ENCODE measurements around the gene SPDYE3.
"Not testable (repeated sequence)": the region's sequence is repeated elsewhere in the genome, so short reads cannot be mapped to it uniquely, and the experiment has no call there.

The SPDYE3 gene

DNA sequence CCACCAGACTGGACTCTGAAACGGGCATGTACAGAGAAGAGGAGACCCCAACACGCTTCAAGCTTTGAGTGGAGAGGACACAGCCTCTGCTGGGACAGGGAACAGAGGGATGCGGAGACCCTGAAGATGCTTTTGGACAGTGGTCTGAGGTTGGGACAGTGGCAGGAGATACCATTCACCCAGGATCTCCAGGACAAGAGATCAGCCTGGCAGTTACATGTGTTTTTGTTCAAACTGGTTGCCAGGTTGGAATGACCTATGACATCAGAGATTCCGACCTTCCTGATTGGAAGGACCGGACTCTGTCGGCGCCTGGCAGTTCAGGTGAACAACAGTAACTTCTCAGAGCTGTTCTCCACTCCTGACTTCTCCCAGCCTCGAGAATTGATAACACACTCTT lies at the start of gene SPDYE3:
Gene SPDYE3, plus strand, starts transcription at position 301 of the 400 bp plus-strand sequence. CDS start 184 bp downstream, outside the sequence.
- not testable (repeated sequence) for FAIRE-seq

GRCh38 chr7:100259984-100260383 lies 47.5 kb upstream of the SPDYE3 start:
- FAIRE-seq, result not testable (repeated sequence)

DNA sequence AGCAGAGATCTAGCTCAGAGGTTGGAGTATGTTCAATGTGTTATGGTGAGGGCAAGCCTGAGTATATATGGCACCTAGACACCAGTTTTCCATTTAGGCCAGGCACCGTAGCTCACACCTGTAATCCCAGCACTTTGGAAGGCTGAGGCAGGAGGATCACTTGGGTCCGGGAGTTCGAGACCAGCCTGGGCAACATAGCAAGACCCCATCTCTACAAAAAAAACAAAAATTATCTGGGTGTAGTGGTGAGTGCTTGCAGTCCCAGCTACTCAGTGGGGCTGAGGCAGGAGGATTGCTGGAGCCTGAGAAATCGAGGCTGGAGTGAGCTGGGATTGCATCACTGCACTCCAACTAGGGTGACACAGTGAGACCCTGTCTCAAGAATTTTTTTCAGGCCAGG lies 44.6 kb upstream of the SPDYE3 start:
- not testable (repeated sequence) for FAIRE-seq

DNA sequence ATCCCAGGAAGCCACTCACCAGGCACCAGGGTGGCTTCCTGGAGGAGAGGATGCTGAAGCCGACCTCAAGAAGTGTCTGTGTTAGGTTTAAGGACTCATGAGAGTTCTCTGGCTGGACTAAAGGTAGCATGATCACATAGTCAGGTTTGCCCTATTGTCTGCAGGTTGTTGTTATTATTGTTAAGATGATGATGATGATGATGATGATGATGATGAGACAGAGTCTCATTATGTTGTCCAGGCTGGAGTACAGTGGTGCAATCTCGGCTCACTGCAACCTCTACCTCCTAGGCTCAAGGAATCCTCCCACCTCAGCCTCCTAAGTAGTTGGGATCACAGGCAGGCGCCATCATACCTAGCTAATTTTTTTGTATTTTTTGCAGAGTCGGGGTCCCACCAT lies 43.3 kb upstream of the SPDYE3 start:
- FAIRE-seq, result not testable (repeated sequence)

DNA sequence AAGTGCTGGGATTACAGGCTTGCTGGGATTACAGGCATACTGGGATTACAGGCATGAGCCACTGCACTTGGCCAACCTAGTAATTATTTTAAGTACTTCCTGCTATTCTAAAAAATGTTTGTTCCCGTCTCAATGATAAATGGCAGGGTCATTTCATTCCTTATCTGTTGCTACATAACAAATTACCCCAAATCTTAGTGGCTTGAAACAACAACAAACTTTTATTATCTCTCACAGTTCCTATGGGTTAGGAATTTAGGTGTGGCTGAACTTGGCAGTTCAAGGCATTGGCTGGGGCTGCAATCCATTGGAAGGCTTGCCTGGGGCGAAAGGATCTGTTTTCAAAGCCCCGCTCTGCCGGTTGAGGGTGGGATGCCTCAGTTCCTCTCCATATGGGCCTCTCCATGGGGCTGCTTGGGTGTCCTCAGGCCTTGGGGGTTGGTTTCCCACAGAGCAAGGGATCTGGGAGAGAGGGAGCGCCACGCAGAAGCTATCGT lies 42.8 kb upstream of the SPDYE3 start:
- FAIRE-seq, result not testable (repeated sequence)

- not testable (repeated sequence) for FAIRE-seq
Measured at GRCh38 chr7:100265851-100266250, 41.7 kb upstream of the SPDYE3 start.

DNA sequence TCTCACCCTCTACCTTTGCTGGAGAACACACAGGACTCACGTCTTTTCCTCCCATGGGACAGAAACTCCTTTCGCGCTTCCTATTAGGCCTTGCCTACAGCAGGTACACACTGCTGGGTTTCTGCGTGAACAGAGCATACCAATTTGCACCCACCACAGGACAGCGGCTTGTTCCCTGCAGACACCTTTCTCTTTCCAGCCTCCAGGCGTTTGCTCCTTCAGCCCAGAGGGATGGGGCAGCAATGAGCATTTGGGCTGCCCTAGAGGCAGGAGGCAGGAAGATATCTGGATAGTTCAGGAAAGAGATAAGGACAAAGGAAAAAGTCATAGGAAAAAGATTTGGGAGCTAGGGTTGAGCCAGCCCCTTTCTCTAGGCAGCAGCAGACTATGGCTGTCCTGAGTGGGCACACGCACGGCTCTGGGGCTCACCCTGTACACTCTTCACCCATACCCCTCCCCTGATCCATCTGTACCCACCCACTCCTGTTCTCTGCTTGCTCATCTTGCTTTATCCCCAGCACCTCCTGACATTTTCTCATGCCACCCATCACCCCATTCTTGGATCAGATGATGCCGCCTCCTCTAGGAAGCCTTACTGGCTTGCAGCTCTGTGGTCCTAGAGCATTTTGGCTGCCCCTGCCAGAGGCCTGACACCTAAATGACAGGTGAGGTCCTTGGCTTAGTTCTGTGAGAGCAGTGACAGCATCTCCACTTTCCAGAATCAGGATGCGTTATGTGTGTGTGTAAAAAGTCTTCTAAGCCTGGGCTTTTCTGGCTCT lies 40.7 kb upstream of the SPDYE3 start:
- no peak for FAIRE-seq

DNA sequence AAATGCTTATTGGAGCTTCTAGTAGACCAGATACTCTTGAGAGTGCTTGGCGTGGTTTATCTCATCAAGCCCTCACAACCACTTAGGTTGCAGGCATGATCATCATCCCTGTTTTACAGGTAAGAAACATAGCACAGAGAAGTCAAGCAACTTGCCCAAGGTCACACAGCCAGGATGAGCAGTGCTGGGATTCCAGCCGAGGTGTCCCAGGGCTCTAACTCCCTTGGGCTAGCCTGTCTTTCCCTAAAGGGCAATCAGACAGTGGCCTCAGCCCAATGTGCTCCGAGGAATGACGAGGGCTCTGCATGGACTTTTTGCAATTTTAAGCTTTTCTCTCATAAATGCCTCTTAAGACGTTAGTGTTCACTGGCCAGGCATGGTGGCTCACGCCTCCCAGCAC lies 39.9 kb upstream of the SPDYE3 start:
- FAIRE-seq, result no peak

GRCh38 chr7:100268882-100269281 lies 38.6 kb upstream of the SPDYE3 start:
- not testable (repeated sequence) for FAIRE-seq

DNA sequence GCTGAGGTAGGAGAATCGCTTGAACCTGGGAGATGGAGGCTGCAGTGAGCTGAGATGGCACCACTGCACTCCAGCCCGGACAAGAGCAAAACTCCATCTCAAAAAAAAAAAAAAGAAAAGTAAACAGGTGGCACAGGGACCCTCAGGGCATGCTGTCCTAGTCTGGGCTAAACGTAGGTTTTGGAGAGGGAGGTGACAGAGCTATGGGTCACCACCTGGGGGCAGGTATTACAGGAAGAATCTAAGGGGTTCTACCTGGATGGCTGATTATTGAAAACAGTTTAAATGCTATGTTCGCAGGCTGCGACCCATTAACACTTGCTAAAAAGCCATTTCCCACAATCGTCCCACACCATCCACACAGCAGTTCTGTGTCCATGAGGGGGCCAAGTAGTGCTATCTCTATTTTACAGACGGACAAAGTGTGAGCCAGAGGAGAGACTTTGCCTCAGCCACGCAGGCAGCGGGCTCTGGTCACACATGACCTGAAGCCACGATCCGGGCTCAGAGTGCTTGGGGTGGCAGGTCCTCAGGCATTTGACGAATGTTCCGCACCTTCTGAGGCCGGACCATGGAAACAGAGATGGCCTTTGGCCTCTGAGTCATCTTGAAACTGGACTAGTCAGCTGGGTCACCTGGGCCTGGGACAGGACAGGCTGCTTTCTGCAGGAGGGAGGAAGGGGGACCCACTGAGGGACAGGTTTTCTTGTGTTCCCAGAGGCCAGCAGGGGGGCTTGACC lies 38.0 kb upstream of the SPDYE3 start:
- not testable (repeated sequence) for FAIRE-seq

GRCh38 chr7:100270046-100270918 lies 37.2 kb upstream of the SPDYE3 start:
- FAIRE-seq, result not testable (repeated sequence)

- FAIRE-seq, result not testable (repeated sequence)
Measured at GRCh38 chr7:100270941-100271593, 36.4 kb upstream of the SPDYE3 start.

GRCh38 chr7:100271716-100272537 lies 35.6 kb upstream of the SPDYE3 start:
- no peak for FAIRE-seq

DNA sequence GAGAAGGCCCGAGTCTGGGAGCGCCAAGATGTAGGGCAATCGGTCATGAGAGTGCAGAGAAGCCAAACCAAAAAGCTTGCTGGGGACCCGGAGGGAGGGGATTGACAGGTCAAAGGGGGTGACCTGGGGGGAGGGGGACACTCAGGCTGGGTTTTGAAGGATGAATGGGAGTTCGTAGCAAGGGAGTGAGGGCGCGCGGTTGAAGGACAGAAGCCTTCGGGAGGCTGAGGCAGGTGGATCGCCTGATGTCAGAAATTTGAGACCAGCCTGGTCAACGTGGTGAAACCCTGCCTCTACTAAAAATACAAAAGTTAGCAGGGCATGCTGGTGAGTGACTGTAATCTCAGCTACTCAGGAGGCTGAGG lies 35.0 kb upstream of the SPDYE3 start:
- FAIRE-seq, result not testable (repeated sequence)

DNA sequence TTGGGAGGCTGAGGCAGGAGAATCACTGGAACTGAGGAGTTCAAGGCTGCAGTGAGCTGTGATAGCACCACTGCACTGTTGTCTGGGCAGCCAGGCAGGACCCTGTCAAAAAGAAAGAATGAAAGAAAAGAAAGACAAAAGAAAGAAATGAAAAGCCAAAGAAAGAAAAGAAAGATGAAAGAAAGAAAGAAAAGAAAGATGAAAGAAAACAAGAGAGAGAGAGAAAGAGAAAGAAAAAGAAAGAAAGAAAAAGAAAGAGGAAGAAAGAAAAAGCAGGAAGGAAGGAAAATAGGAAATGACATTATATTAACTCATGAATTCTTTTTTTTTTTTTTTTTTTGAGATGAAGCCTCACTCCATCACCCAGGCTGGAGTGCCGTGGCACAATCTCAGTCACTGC lies 32.4 kb upstream of the SPDYE3 start:
- no peak for FAIRE-seq

GRCh38 chr7:100276126-100276525 lies 31.4 kb upstream of the SPDYE3 start:
- not testable (repeated sequence) for FAIRE-seq

DNA sequence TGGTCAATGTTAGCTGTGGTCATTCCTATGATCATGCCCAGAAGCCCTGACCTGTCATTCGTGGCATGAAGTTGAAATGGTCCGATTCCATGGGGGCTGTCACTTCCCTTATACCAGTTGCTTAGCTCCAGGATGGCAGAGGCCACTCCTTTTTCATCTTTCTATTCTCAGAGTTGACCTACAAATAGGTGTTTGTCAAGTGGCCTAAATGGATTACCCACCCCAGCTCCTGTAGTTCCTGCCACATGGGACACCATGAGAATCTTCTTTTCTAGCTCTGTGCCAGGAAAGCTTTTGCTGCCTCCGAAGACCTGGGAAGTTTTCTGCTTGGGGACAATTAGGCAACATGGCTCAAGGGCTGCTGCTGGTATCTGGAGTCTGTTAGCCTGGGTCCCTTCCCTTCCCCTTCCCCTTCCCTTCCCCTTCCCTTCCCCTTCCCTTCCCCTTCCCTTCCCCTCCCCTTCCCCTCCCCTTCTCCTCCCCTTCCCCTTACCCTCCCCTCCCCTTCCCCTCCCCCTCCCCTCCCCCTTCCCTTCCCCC lies 25.4 kb upstream of the SPDYE3 start:
- not testable (repeated sequence) for FAIRE-seq

DNA sequence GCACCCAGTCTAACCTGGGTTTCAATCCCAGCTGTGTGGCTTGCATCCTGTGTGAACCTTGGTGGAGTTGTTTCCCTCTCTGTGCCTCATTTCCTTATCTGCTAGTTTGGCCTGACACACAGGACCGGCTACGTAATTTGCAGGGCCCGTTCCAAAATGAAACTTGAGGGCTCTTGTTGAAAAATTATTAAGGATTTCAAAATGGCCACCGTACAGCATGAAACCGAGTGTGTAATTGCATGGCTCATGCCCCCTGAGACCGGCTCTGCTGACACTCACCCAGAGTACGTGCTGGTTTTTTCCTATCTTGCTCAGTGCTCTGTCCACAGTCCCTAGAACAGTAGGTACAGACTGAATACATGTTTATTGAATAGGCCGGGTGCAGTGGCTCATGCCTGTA lies 24.4 kb upstream of the SPDYE3 start:
- not testable (repeated sequence) for FAIRE-seq

DNA sequence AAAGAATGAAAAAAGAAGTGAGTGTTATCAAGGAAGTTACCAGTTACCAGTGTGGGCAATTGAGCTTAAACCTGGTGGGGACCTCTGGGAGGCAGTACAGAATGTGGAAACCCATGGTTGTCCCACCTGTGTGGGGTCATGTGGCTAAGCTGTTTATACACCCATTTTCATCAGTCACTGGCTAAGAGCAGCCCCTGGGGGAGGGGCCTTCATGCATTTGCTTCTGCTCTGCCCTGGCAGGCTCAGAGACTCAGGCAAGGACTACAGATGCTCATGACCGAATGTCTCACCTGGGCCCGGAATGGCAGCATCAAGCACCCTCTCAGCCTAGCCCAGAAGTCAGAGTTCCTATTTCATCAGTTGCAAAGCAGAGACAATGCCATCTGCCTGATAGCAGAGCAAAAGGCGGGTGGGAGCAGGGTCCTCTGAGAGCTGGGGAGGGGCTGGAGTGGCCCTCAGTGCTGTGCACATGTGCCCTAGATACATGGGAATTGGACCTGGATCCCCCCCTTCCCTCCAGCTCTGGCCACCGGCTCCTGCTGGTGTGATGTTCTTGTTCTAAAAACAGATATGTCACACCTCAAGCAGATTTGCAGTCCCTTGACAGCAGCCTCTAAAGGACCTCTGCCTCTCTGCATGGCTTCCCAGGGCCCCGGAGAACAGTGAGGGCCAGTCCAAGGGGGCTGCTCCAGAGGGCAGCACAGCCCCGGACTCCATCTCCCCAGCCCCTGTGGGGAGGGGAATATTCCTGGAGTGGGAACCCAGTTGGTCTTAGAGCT lies 20.1 kb upstream of the SPDYE3 start:
- FAIRE-seq, result not testable (repeated sequence)

DNA sequence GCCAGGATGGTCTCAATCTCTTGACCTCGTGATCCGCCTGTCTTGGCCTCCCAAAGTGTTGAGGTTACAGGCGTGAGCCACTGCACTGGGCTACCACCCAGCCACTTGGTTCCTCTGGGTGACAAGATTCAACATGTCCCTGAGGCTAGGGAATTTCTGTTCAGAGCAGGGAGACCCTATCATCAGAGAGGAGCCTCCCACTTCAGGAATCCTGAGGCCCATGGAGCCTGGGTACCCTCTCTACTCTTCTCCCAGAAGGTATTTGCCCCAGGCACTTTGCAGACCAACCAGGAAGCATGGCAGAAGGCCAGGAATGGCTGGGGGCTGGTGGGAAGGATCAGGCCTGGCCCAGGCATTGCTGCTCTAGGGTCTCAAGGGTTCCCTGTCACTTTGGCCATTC lies 19.2 kb upstream of the SPDYE3 start:
- not testable (repeated sequence) for FAIRE-seq
